Keratinocyte (primary cell): ENCODE measurements around the gene ULK4. TPM values are rescaled to one million over a fixed set of nuclear protein-coding genes. Genes with fewer than 3 reads are reported as not detected.
"Not testable (repeated sequence)": the region's sequence is repeated elsewhere in the genome, so short reads cannot be mapped to it uniquely, and the experiment has no call there.

ENCODE experiments used
- DNase-seq: peaks from one replicate; pipeline ENCODE4 v3.0.0-alpha.2; 2011; ENCODE audit warnings: low read depth, missing footprints, low spot score
- FAIRE-seq: peaks from 2 replicates; lab custom pipeline; 2011; peaks lifted over from hg19 to GRCh38; lab: Jason Lieb, UNC
- H2AFZ ChIP-seq: 2 replicates; pipeline ENCODE4 v1.6.0; 2012; ENCODE audit warnings: low read length, control low read depth, inconsistent platforms; ENCODE audit not compliant: control insufficient read depth
- H3K27ac ChIP-seq: 2 replicates; pipeline ENCODE4 v1.5.1; 2011; ENCODE audit warnings: low read length; ENCODE audit not compliant: control insufficient read depth, insufficient read depth
- H3K27me3 ChIP-seq: 3 replicates; pipeline ENCODE4 v1.6.0; 2011; ENCODE audit warnings: low read length; ENCODE audit not compliant: control insufficient read depth, insufficient read depth; ENCODE audit errors: extremely low read depth
- H3K36me3 ChIP-seq, 2 experiments: 2 replicates in 1 of 2; 3 replicates in 1 of 2; pipeline ENCODE4 v1.5.1; 2011; ENCODE audit warnings: low read length in 2 of 2, mild to moderate bottlenecking in 1 of 2; ENCODE audit not compliant: control insufficient read depth in 2 of 2, insufficient read depth in 2 of 2; ENCODE audit errors: extremely low read depth in 1 of 2
- H3K4me1 ChIP-seq: 3 replicates; pipeline ENCODE4 v1.5.1; 2011; ENCODE audit warnings: low read length; ENCODE audit not compliant: control insufficient read depth, insufficient read depth; ENCODE audit errors: extremely low read depth
- H3K4me2 ChIP-seq: 3 replicates; pipeline ENCODE4 v1.6.0; 2011; ENCODE audit warnings: low read depth, low read length; ENCODE audit not compliant: control insufficient read depth, insufficient read depth; ENCODE audit errors: extremely low read depth
- H3K4me3 ChIP-seq, 3 experiments: fragments of 200-600 bp in 1 of 3; sonication (generic) in 1 of 3; 2 replicates in 2 of 3; 3 replicates in 1 of 3; pipeline ENCODE4 v1.5.1; 2011 to 2016; ENCODE audit warnings: low read length in 3 of 3, mild to moderate bottlenecking in 3 of 3, control low read depth in 2 of 3, inconsistent platforms in 1 of 3, low read depth in 1 of 3, mixed read lengths in 1 of 3, mixed run types in 1 of 3, moderate library complexity in 1 of 3; ENCODE audit not compliant: control insufficient read depth in 2 of 3, insufficient read depth in 2 of 3; ENCODE audit errors: extremely low read depth in 1 of 3
- H3K79me2 ChIP-seq: 2 replicates; pipeline ENCODE4 v1.6.0; 2012; ENCODE audit warnings: low read length; ENCODE audit not compliant: control insufficient read depth, insufficient read depth
- H3K9ac ChIP-seq: 3 replicates; pipeline ENCODE4 v1.6.0; 2011; ENCODE audit warnings: low read length; ENCODE audit not compliant: control insufficient read depth, insufficient read depth; ENCODE audit errors: extremely low read depth
- H3K9me1 ChIP-seq: 3 replicates; pipeline ENCODE4 v1.6.0; 2011; ENCODE audit warnings: low read length; ENCODE audit not compliant: control insufficient read depth, insufficient read depth; ENCODE audit errors: extremely low read depth
- H3K9me3 ChIP-seq: 2 replicates; pipeline ENCODE4 v1.5.1; 2012; ENCODE audit warnings: low read depth, low read length; ENCODE audit not compliant: control insufficient read depth
- H4K20me1 ChIP-seq: 3 replicates; pipeline ENCODE4 v1.6.0; 2011; ENCODE audit warnings: low read length; ENCODE audit not compliant: control insufficient read depth, insufficient read depth; ENCODE audit errors: extremely low read depth
- EZH2 ChIP-seq: IDR thresholded peaks from one replicate; pipeline ENCODE4 v1.6.1; 2012; ENCODE audit warnings: inconsistent platforms, mild to moderate bottlenecking, low read length, moderate library complexity
- dilution Hi-C: fragments of 300-500 bp; cut with MboI; formaldehyde crosslinking; loops from one replicate; pipeline ENCODE4 v1.7.0; 2020; ENCODE audit warnings: low sequenced_read_pairs; ENCODE audit not compliant: extremely low pct_ligation_motif_present
- polyA plus RNA-seq, 5 experiments: library from polyadenylated mRNA; depleted of rRNA in 3 of 5; stranded (reverse) in 3 of 5; stranded (forward) in 1 of 5; unstranded in 1 of 5; fragments of >200 nt; gene quantifications; 1 replicate in 1 of 5; 2 replicates in 3 of 5; 3 replicates in 1 of 5; pipeline versions ENCODE4 v1.2.1 to v1.2.3, GENCODE V29; 2011 to 2012; ENCODE audit warnings: missing spikeins in 2 of 5, low read depth in 1 of 5, low replicate concordance in 1 of 5
- TF ChIP-seq, protein P1 (sequence below), 3 experiments: IDR thresholded peaks in 1 of 3; conservative IDR thresholded peaks in 1 of 3; optimal IDR thresholded peaks in 1 of 3; 2 replicates in 2 of 3; 3 replicates in 1 of 3; pipeline versions ENCODE3 to v1.5.1; 2011; ENCODE audit warnings: low read length in 3 of 3, mild to moderate bottlenecking in 3 of 3, moderate library complexity in 2 of 3, control low read depth in 1 of 3, inconsistent platforms in 1 of 3; ENCODE audit not compliant: insufficient read depth in 2 of 3; ENCODE audit errors: extremely low read depth in 1 of 3

Gene ULK4
- polyA plus RNA-seq, 1 donor (not counting 4 experiments of a cell fraction or from before 2014, with no cell fraction given), result 6.1 TPM

DNA sequence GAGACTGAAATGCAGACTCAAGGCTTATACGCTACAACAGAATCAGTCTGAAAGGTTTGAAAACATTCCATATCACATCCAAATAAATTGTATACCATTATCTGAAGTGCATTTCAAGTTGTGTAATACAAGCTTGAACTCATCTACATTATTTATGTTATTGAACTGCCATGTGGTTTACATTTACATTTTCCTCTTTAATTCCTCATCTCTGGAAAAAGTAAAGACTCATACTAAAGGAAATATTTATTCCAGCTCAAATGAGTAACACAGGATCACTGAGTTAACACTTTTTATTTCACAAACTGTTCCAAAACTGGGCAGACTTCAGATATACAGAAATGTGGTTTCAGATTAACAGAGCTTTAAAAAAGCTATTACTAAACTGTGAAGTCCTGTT lies 282.5 kb downstream of the ULK4 start:
- no peak for FAIRE-seq
- H3K27ac ChIP-seq, result no peak overlapping the region
- no peak overlapping the region for H3K9ac ChIP-seq
- dilution Hi-C loops, result no loop called here
- H3K79me2 ChIP-seq, result no peaks in the 10 kb centered on the region
- no peaks in the 10 kb centered on the region for H4K20me1 ChIP-seq
- no peak overlapping the region for H3K4me2 ChIP-seq
- peaks cover 7% of the 10 kb centered on the region for H3K4me1 ChIP-seq
- no peaks in the 10 kb centered on the region for H3K36me3 ChIP-seq
- TF ChIP-seq EZH2, result no peak
- TF ChIP-seq, protein P1, sequence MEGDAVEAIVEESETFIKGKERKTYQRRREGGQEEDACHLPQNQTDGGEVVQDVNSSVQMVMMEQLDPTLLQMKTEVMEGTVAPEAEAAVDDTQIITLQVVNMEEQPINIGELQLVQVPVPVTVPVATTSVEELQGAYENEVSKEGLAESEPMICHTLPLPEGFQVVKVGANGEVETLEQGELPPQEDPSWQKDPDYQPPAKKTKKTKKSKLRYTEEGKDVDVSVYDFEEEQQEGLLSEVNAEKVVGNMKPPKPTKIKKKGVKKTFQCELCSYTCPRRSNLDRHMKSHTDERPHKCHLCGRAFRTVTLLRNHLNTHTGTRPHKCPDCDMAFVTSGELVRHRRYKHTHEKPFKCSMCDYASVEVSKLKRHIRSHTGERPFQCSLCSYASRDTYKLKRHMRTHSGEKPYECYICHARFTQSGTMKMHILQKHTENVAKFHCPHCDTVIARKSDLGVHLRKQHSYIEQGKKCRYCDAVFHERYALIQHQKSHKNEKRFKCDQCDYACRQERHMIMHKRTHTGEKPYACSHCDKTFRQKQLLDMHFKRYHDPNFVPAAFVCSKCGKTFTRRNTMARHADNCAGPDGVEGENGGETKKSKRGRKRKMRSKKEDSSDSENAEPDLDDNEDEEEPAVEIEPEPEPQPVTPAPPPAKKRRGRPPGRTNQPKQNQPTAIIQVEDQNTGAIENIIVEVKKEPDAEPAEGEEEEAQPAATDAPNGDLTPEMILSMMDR (optimal IDR thresholded peaks at IDR 0.05 in 1 of 3, IDR thresholded peaks at IDR 0.05 in 1 of 3, conservative IDR thresholded peaks at IDR 0.05 in 1 of 3; ENCODE audit: extremely low read depth in 1 of 3, insufficient read depth in 2 of 3, low read length in 3 of 3), result no peak
- no peaks in the 10 kb centered on the region for H3K9me1 ChIP-seq
- no peak overlapping the region for H2AFZ ChIP-seq
- DNase-seq, result no peak
- H3K27me3 ChIP-seq, result no peaks in the 10 kb centered on the region
- H3K4me3 ChIP-seq, result no peak overlapping the region
- no peaks in the 10 kb centered on the region for H3K9me3 ChIP-seq

DNA sequence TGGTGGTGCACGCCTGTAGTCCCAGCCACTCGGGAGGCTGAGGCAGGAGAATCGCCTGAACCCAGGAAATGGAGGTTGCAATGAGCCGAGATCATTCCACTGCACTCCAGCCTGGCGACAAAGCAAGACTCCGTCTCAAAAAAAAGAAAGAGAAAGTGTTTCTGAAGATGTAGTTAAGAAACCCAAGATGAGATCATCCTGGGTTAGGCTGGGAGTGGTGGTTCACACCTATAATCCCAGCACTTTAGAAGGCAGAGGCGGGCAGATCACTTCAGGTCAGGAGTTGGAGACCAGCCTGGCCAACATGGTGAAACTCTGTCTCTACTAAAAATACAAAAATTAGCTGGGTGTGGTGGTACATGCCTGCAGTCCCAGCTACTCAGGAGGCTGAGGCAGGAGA lies 286.8 kb downstream of the ULK4 start:
- H3K4me3 ChIP-seq, H3K4me1 ChIP-seq, H3K27ac ChIP-seq, H3K4me2 ChIP-seq, H3K27me3 ChIP-seq, H3K36me3 ChIP-seq, H2AFZ ChIP-seq, H3K9me3 ChIP-seq, H3K9ac ChIP-seq, FAIRE-seq, H3K79me2 ChIP-seq, dilution Hi-C loops, H4K20me1 ChIP-seq, DNase-seq, H3K9me1 ChIP-seq: not testable (repeated sequence)

DNA sequence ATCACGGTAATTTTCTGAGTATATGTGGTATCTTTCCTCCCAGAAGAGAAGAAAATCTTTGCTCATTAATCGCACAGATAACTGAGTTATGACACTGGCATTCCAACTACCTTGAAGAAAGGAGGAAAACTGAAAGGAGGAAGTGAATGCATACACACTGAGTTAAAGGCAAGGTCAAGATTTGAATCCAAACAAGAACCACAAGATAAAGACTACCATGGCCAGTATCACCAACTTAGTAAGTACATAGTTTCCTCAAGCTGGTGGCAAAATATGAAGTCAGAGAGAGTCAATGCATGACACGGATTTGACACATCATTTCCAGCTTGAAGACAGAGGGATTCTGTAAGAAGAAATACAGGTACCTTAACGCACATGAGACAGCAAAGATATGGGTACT lies 287.5 kb downstream of the ULK4 start:
- FAIRE-seq, result no peak
- Histone ChIP-seq H3K36me3 (no peaks in the 10 kb centered on the region), H3K9ac (no peak overlapping the region), H4K20me1 (no peaks in the 10 kb centered on the region), H3K27ac (no peak overlapping the region), H3K4me3 (no peak overlapping the region), H3K4me2 (no peak overlapping the region), H3K27me3 (no peaks in the 10 kb centered on the region), H3K79me2 (no peaks in the 10 kb centered on the region), H3K4me1 (no peaks in the 10 kb centered on the region), H2AFZ (no peak overlapping the region), H3K9me1 (no peaks in the 10 kb centered on the region), H3K9me3 (no peaks in the 10 kb centered on the region)
- TF ChIP-seq, protein P1 (optimal IDR thresholded peaks at IDR 0.05 in 1 of 3, IDR thresholded peaks at IDR 0.05 in 1 of 3, conservative IDR thresholded peaks at IDR 0.05 in 1 of 3; ENCODE audit: extremely low read depth in 1 of 3, insufficient read depth in 2 of 3, low read length in 3 of 3), result no peak
- no peak for TF ChIP-seq EZH2
- dilution Hi-C loops, result no loop called here
- no peak for DNase-seq
